Limb (tissue), 2 donors: Measurements from ENCODE around the gene ZHX3.

Source experiments
- DNase-seq, 2 donors: peaks; one replicate each; pipeline ENCODE4 v3.0.0-alpha.2; 2016; ENCODE audit errors: extremely low spot score in 2 of 2

ZHX3 gene

DNA sequence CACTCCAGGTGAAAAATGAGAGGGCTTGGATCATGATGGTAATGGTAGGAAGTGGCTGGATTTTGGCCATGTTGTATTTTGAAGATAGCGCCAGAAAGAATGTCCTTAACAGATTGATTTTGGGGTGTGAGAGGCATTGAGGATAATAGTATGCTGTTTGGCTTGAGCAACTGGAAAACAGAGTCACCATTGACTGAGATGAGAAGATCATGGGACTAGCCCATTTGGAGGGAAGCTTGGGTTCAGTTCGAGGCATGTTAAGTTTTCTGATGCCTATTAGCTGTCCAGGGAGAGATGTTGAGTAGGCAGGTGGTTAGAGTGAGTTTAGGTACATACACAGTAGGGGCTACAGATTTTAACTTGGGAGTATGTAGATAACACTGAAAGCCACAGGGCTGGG, 156.8 kb downstream of the ZHX3 start:
- no peak for DNase-seq

- DNase-seq: no peak
Observed at GRCh38 chr20:41159547-41159946, 158.0 kb downstream of the ZHX3 start.

GRCh38 chr20:41158082-41158625, 159.4 kb downstream of the ZHX3 start:
- no peak for DNase-seq

GRCh38 chr20:41155261-41155660, 162.3 kb downstream of the ZHX3 start:
- no peak for DNase-seq

GRCh38 chr20:41154436-41155176, 162.9 kb downstream of the ZHX3 start:
- DNase-seq: no peak

DNA sequence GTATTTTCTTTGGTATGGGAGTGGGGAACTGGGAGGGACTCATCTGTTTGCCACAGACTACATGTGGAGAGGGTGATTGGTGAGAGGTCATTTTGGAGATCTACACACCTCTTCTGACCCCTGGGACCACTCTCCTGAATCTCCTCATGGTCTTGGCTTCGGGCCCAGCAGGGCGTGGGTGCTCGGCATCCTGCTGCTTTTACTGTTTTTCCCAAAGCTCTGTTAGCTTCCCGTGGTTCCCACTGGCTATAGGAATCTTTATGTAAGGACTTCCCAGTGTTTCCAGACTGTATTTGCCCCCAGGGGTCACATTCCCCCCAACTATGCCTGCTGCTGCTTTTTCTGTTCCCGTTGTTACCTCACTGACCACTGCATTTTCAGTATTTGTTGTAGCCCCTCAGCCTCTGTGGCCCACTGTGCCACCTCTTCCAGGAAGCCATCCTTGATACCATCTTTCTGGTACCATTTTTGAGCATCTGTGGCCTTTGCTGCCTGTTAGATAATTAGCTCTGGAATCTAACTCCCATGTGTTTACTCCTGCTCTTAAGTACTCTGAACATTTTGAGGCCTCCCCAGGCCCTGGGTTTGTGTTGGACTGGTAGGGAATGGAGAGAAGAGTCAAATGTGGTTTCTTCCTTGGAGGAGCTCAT, 165.3 kb downstream of the ZHX3 start:
- no peak for DNase-seq

GRCh38 chr20:41151134-41151869, 166.2 kb downstream of the ZHX3 start:
- DNase-seq: no peak

- no peak for DNase-seq
Observed at GRCh38 chr20:41150664-41151063, 166.9 kb downstream of the ZHX3 start.

DNA sequence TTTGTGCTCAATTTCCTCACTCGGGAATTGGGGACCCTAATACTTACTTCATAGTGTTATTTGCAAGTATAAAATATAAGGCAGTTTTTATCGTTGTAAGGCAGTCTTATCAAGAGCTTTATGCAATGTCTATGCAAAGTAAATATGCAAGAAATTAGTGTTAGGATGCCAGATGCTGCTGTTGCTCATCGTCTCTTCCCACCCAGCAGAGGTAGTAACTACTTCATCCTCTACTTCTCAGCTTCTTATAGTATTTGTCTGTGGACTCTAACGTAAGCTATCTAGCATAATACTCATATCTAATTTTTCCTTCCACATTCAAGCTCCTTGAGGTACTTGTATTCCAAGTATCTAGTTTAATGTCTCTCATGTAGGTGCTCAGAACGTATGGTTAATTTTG, 168.6 kb downstream of the ZHX3 start:
- no peak for DNase-seq

DNA sequence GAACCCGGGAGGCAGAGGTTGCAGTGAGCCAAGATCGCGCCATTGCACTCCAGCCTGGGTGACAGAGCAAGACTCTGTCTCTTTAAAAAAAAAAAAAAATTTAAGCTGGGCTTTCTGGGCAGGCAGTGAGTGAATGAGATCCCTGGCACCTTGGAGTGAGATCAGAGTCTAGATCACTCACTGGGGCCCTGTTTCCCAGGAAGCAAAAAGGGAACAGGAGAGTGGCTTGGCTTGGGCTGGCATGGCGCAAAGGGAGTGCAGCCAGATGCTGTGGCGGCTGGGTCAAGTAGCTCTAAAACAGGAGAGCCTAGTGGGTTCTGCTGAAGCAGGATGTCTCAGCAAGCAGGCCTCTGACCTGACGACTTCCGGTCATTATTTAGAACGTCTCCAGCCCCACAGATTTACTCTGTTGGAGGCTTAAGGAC, 169.8 kb downstream of the ZHX3 start:
- no peak for DNase-seq

DNA sequence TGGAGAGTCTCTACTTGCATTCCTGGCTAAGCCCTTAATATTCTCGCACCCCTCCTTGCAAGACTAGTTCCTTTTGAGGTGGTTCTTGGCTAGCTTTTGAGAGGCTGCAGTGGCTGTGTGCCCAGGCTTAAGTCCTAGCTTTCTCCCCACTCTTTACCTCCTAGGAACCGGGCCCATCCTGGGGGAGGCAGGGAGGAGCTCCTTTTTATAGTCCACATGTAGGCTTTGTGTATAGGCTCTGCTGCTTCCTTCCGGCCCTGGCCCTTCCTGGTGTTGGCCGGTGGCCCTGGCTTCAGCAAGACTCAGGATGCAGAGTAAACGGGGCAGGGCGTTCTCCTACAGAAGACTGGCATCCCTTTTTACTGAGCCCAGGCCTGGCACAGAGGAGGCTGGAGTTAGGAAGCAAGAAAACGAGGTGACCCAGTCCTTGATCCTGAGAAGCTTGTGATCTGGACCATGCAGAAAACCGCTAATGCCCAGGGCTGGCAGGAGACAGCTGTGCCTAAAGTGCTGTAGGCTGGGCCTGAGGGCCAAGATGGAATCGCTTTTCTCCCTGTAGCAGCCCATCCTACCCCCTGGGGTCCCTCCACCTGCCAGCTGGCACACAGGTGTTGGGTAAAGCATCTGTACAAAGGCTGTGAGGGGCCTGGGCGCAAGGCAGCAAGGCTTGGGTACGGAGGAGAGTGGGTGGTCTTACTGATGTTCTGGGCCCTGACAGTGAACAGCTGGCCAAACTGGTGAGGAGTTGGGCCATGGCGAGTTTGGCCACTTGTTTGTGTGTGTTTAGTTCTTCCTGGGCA, 171.5 kb downstream of the ZHX3 start:
- DNase-seq: no peak

- DNase-seq: no peak
Observed at GRCh38 chr20:41145317-41145716, 172.2 kb downstream of the ZHX3 start.

- DNase-seq: no peak
Observed at GRCh38 chr20:41143354-41143753, 174.2 kb downstream of the ZHX3 start.

- DNase-seq: no peak
Observed at GRCh38 chr20:41142919-41143318, 174.6 kb downstream of the ZHX3 start.

- no peak for DNase-seq
Observed at GRCh38 chr20:41142245-41142644, 175.3 kb downstream of the ZHX3 start.

GRCh38 chr20:41141153-41141815, 176.2 kb downstream of the ZHX3 start:
- DNase-seq: no peak

DNA sequence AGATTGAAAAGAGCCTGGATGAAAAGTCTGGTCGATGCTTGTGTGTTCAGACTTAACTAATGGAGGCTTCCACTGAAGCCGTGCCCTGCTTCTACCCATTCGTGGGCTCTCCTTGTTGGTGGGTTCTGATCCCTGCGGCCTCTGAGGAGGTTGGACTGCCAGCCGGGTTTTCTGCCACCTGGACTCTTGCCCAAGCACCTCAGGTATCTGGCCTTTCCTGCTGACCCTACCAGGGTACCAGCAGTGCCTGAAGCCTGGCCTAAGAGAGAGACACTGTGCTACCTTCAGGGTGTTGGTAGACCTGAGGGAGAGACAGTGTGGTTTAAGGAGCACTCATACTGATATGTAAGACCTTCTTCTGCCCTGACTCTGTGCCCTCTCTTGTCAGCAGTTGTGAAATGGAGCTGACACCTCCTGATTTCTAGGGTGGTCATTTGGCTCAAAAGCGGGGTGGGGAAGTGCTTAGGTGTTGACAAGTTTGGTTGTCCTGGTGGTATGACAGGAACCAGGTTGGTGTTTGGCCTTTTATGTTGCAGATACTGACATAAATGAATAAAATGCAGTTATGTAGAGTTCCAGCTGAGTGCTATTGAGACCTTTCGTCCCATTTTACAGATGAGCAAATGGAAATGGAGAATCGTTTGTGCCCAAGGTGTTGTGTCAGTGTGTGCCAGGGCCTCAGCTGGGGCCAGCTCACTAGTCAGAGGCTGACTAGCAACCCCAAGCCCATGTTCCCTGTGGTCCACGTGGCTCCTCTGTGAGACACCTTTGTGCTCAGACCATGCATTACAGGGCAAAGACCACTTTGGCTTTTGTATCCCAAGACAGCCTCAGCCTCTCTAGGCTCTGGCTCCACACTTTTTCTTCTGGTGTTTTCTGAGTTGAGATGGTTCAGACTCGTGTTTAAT, 177.1 kb downstream of the ZHX3 start:
- no peak for DNase-seq

DNA sequence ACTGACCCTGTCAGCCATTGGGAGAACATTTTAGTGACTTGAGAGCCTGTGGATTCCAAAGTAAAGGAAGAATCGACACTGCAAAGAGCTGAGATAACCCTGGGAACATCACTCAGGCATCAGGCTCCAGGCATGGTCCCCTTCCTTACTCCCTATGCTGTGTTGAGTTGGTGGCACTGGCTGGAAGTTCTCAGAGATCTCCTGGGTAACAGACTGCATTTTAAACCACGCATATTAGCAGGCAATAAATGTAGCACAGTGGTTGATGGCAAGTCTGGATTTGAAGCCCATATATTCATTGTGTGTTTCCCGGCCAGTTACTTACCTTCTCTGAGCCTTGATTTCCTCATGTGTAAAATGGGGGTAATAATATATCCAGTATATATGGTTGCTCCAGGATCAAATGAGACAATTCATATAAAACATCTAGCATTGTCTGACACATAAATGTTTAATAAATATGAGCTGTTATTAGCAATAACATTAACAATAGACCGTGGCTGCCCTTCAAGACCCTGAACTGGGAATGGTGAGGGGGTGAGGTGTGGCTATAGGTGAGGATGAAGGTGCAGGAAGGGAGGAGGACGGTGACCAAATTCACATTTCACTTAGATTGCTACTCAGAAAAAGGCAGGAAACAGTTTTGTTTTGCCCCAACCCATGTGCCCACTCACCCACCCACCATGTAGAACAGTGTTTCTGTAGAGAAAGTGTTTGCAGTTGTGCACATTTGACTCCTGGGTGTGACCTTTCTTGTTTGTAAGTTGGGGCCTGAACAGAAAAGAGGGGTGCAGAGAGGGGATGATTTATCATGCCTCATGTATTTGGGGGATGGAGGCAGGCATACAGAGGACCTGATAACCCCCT, 178.1 kb downstream of the ZHX3 start:
- DNase-seq: no peak
